ENCODE results near the gene EML4. TPM values are rescaled to one million over a fixed set of nuclear protein-coding genes. Genes with fewer than 3 reads are reported as not detected.

EML4 gene
- total and polyA plus RNA-seq, 9 donors: 11.6 to 46.5 (median 31.5) TPM

- 58 to 65% (median 60%) methylated on average over 3 of the region's 3 CpGs for WGBS, 3 donors
- Histone ChIP-seq H3K4me3 (no peak overlapping the region), H3K27me3 (no peaks in the 10 kb centered on the region), H3K36me3 (no peaks in the 10 kb centered on the region), H3K4me1 (ENCODE audit: insufficient read depth) (no peaks in the 10 kb centered on the region), H3K27ac (no peak overlapping the region), H3K9me3 (no peaks in the 10 kb centered on the region)
- TF ChIP-seq EP300 (IDR thresholded peaks at IDR 0.05) (no peak), POLR2A (IDR thresholded peaks at IDR 0.05) (no peak), CTCF (IDR thresholded peaks at IDR 0.05) (no peak)
- DNase-seq: no peak
- intact Hi-C loops (cut with DNase I): no loop called here
Observed at GRCh38 chr2:42164046-42164445, 5.1 kb upstream of the EML4 start.

- DNase-seq: no peak
- Histone ChIP-seq H3K27me3 (no peaks in the 10 kb centered on the region), H3K36me3 (no peaks in the 10 kb centered on the region), H3K27ac (no peak overlapping the region), H3K9me3 (no peaks in the 10 kb centered on the region), H3K4me3 (no peak overlapping the region), H3K4me1 (ENCODE audit: insufficient read depth) (no peaks in the 10 kb centered on the region)
- no peak for TF ChIP-seq EP300 (IDR thresholded peaks at IDR 0.05)
- no peak for TF ChIP-seq CTCF (IDR thresholded peaks at IDR 0.05)
- TF ChIP-seq POLR2A (IDR thresholded peaks at IDR 0.05): no peak
- intact Hi-C loops (cut with DNase I): no loop called here
- WGBS, 3 donors: 0 to 69% (median 67%) methylated on average over 1 of the region's 1 CpG
Observed at GRCh38 chr2:42164971-42165370, 4.2 kb upstream of the EML4 start.

GRCh38 chr2:42167458-42167857 is 1.7 kb upstream of the EML4 start:
- 8 to 17% (median 16%) methylated on average over 2 of the region's 2 CpGs for WGBS, 3 donors
- Histone ChIP-seq H3K4me1 (ENCODE audit: insufficient read depth) (peaks cover 2% of the 10 kb centered on the region), H3K27me3 (no peaks in the 10 kb centered on the region), H3K9me3 (no peaks in the 10 kb centered on the region), H3K4me3 (no peak overlapping the region), H3K27ac (no peak overlapping the region), H3K36me3 (no peaks in the 10 kb centered on the region)
- TF ChIP-seq POLR2A (IDR thresholded peaks at IDR 0.05) (no peak), EP300 (IDR thresholded peaks at IDR 0.05) (no peak), CTCF (IDR thresholded peaks at IDR 0.05) (no peak)
- intact Hi-C loops (cut with DNase I): loop anchor here in 1 of 4 donors (2.0 kb wide), 1 partner anchor 35 kb away; no protein-coding TSS in a partner anchor
- no peak for DNase-seq

- H3K27ac ChIP-seq: peak overlapping the region; percentile 63 to 66
- no peak overlapping the region for H3K4me3 ChIP-seq
- no peak for TF ChIP-seq CTCF (IDR thresholded peaks at IDR 0.05)
- TF ChIP-seq POLR2A (IDR thresholded peaks at IDR 0.05): no peak
- no peak for TF ChIP-seq EP300 (IDR thresholded peaks at IDR 0.05)
- H3K4me1 ChIP-seq (ENCODE audit: insufficient read depth): peaks cover 4% of the 10 kb centered on the region
- no peaks in the 10 kb centered on the region for H3K36me3 ChIP-seq
- no peaks in the 10 kb centered on the region for H3K9me3 ChIP-seq
- no peaks in the 10 kb centered on the region for H3K27me3 ChIP-seq
- intact Hi-C loops (cut with DNase I): no loop called here
- WGBS, 3 donors: 70 to 73% (median 73%) methylated on average over 16 of the region's 16 CpGs
- no peak for DNase-seq
Observed at GRCh38 chr2:42168459-42169099, 574 bp upstream of the EML4 start.

All from ovary (tissue), 9 donors.